Measurements from ENCODE around the gene PRR22.
"Not testable (repeated sequence)": the region's sequence is repeated elsewhere in the genome, so short reads cannot be mapped to it uniquely, and the experiment has no call there.

PRR22 gene

GRCh38 chr19:5738423-5738822, 46.1 kb downstream of the PRR22 start:
- no peak overlapping the region for H3K27ac ChIP-seq
- no peak for TF ChIP-seq ZFX (IDR thresholded peaks at IDR 0.05)
- TF ChIP-seq CTCF (conservative IDR thresholded peaks at IDR 0.05): no peak

GRCh38 chr19:5733172-5733571, 51.4 kb downstream of the PRR22 start:
- not testable (repeated sequence) for H3K27ac ChIP-seq
